Activated naive CD4-positive, alpha-beta T cell treated with anti-CD3 and anti-CD28 coated beads, Interleukin-2, amount 50 U/mL, for 72 hours (primary cell): ENCODE data around the gene ADORA2A. TPM values are rescaled to one million over a fixed set of nuclear protein-coding genes. Genes with fewer than 3 reads are reported as not detected.

Experiments used
- ATAC-seq, 2 donors: fragments of 150-1000 bp; cut with Tn5 transposase; 2 replicates each; pipeline ENCODE4 v1.10.0; 2021; ENCODE audit warnings: mild to moderate bottlenecking in 2 of 2, moderate library complexity in 2 of 2
- DNase-seq, 2 donors: peaks; one replicate each; pipeline ENCODE4 v3.0.0; 2021 to 2022; ENCODE audit warnings: low spot score in 2 of 2
- H3K27ac Mint-ChIP-seq, 2 donors: one replicate each; pipeline ENCODE4 v1.8.0; 2022; ENCODE audit warnings: mild to moderate bottlenecking in 2 of 2, mixed read lengths in 2 of 2
- H3K36me3 Mint-ChIP-seq, 2 donors: one replicate each; pipeline ENCODE4 v1.8.0; 2022; ENCODE audit warnings: mixed read lengths in 2 of 2
- H3K9me3 Mint-ChIP-seq, 2 donors: one replicate each; pipeline ENCODE4 v1.8.0; 2022; ENCODE audit warnings: mixed read lengths in 2 of 2
- total RNA-seq, 2 donors: library from RNA; stranded (reverse); gene quantifications; one replicate each; pipeline ENCODE4 v1.2.3, GENCODE V29; 2022

Gene ADORA2A
- total RNA-seq, 2 donors from 2014 or later = 33.8 to 34.4 TPM

GRCh38 chr22:24433828-24434470 lies 6.5 kb downstream of the ADORA2A start:
- H3K27ac Mint-ChIP-seq = peak overlapping the region; percentile 97 to 99
- H3K36me3 Mint-ChIP-seq = peaks cover 1 to 9% of the 10 kb centered on the region in 2 donors
- no peaks in the 10 kb centered on the region for H3K9me3 Mint-ChIP-seq
- ATAC-seq (peak; percentile 77 to 85), DNase-seq (no peak)

- ATAC-seq (peak; percentile 75 to 76), DNase-seq (peak; percentile 58 to 86)
- Mint-ChIP-seq H3K27ac (peak overlapping the region; percentile 97 to 99), H3K36me3 (peaks cover 0 to 7% of the 10 kb centered on the region in 2 donors), H3K9me3 (no peaks in the 10 kb centered on the region)
Observed at GRCh38 chr22:24434471-24435322, 7.3 kb downstream of the ADORA2A start.

- Mint-ChIP-seq H3K36me3 (peaks cover 0 to 7% of the 10 kb centered on the region in 2 donors), H3K9me3 (no peaks in the 10 kb centered on the region), H3K27ac (peak overlapping the region; percentile 90 to 97)
- DNase-seq (no peak), ATAC-seq (no peak)
Observed at GRCh38 chr22:24435323-24435645, 7.9 kb downstream of the ADORA2A start.

- DNase-seq = no peak
- no peaks in the 10 kb centered on the region for H3K9me3 Mint-ChIP-seq
- peaks cover 5 to 13% of the 10 kb centered on the region in 2 donors for H3K36me3 Mint-ChIP-seq
- ATAC-seq = no peak
- H3K27ac Mint-ChIP-seq = peak overlapping the region; percentile 90 to 97
Observed at GRCh38 chr22:24435861-24436371, 8.5 kb downstream of the ADORA2A start.

GRCh38 chr22:24436553-24436952 lies 9.2 kb downstream of the ADORA2A start:
- no peak for DNase-seq
- Mint-ChIP-seq H3K27ac (peak overlapping the region; percentile 90 to 97), H3K36me3 (peaks cover 11 to 18% of the 10 kb centered on the region in 2 donors), H3K9me3 (no peaks in the 10 kb centered on the region)
- ATAC-seq = no peak

- no peak for ATAC-seq
- Mint-ChIP-seq H3K36me3 (peaks cover 12 to 18% of the 10 kb centered on the region in 2 donors), H3K9me3 (no peaks in the 10 kb centered on the region), H3K27ac (peak overlapping the region in 1 of 2 donors; percentile 97)
- no peak for DNase-seq
Observed at GRCh38 chr22:24437091-24437490, 9.7 kb downstream of the ADORA2A start.

GRCh38 chr22:24437741-24438328 lies 10.4 kb downstream of the ADORA2A start:
- DNase-seq (no peak), ATAC-seq (no peak)
- Mint-ChIP-seq H3K27ac (peak overlapping the region; percentile 63 to 97), H3K36me3 (peaks cover 12 to 18% of the 10 kb centered on the region in 2 donors), H3K9me3 (no peaks in the 10 kb centered on the region)

GRCh38 chr22:24440270-24440717 lies 12.9 kb downstream of the ADORA2A start:
- peaks cover 10 to 12% of the 10 kb centered on the region in 2 donors for H3K36me3 Mint-ChIP-seq
- H3K9me3 Mint-ChIP-seq = no peaks in the 10 kb centered on the region
- no peak for DNase-seq
- peak in 1 of 2 donors; percentile 32 for ATAC-seq
- H3K27ac Mint-ChIP-seq = peak overlapping the region in 1 of 2 donors; percentile 82

GRCh38 chr22:24440718-24441405 lies 13.5 kb downstream of the ADORA2A start:
- Mint-ChIP-seq H3K9me3 (no peaks in the 10 kb centered on the region), H3K27ac (peak overlapping the region; percentile 82 to 85), H3K36me3 (peaks cover 10 to 12% of the 10 kb centered on the region in 2 donors)
- DNase-seq = no peak
- ATAC-seq = no peak

GRCh38 chr22:24441406-24442351 lies 14.3 kb downstream of the ADORA2A start:
- H3K36me3 Mint-ChIP-seq = peaks cover 10 to 12% of the 10 kb centered on the region in 2 donors
- DNase-seq = no peak
- peak overlapping the region; percentile 82 to 93 for H3K27ac Mint-ChIP-seq
- ATAC-seq = no peak
- no peaks in the 10 kb centered on the region for H3K9me3 Mint-ChIP-seq

- H3K36me3 Mint-ChIP-seq = peaks cover 10 to 12% of the 10 kb centered on the region in 2 donors
Observed at GRCh38 chr22:24442352-24442744, 14.9 kb downstream of the ADORA2A start.

GRCh38 chr22:24443668-24444067 lies 16.3 kb downstream of the ADORA2A start:
- Mint-ChIP-seq H3K36me3 (peaks cover 10 to 12% of the 10 kb centered on the region in 2 donors), H3K27ac (peak overlapping the region; percentile 45 to 85), H3K9me3 (no peaks in the 10 kb centered on the region)
- DNase-seq (no peak), ATAC-seq (no peak)

More at GRCh38 chr22:24442352-24442744, 14.9 kb downstream of the ADORA2A start:
- H3K9me3 Mint-ChIP-seq = no peaks in the 10 kb centered on the region
- H3K27ac Mint-ChIP-seq = peak overlapping the region; percentile 76 to 93
- ATAC-seq (no peak), DNase-seq (no peak)

GRCh38 chr22:24444251-24444650 lies 16.9 kb downstream of the ADORA2A start:
- H3K27ac Mint-ChIP-seq = no peak overlapping the region
- DNase-seq (no peak), ATAC-seq (peak in 1 of 2 donors; percentile 23)
- H3K36me3 Mint-ChIP-seq = peaks cover 10 to 12% of the 10 kb centered on the region in 2 donors
- no peaks in the 10 kb centered on the region for H3K9me3 Mint-ChIP-seq

- no peak for DNase-seq
- ATAC-seq = no peak
- H3K36me3 Mint-ChIP-seq = peaks cover 10 to 12% of the 10 kb centered on the region in 2 donors
- no peaks in the 10 kb centered on the region for H3K9me3 Mint-ChIP-seq
- peak overlapping the region; percentile 44 to 54 for H3K27ac Mint-ChIP-seq
Observed at GRCh38 chr22:24444729-24445466, 17.5 kb downstream of the ADORA2A start.
